HEK293T (cell line): Measurements from ENCODE around the gene CD82.

Experiments used
- ARNT ChIP-seq: fragments of 450-650 bp; IDR thresholded peaks from 2 replicates; pipeline ENCODE4 v1.6.1; 2017; ENCODE audit warnings: mild to moderate bottlenecking
- BHLHE40 ChIP-seq: fragments of 450-650 bp; IDR thresholded peaks from 2 replicates; pipeline ENCODE4 v1.6.1; 2016; ENCODE audit warnings: mild to moderate bottlenecking, moderate library complexity, borderline replicate concordance
- ELF4 ChIP-seq: fragments of 450-650 bp; IDR thresholded peaks from 2 replicates; pipeline ENCODE4 v1.6.1; 2017; ENCODE audit warnings: antibody characterized with exemption
- FOXA1 ChIP-seq: fragments of 450-650 bp; IDR thresholded peaks from 2 replicates; pipeline ENCODE4 v1.6.1; 2016; ENCODE audit warnings: mild to moderate bottlenecking
- FOXK2 ChIP-seq: fragments of 450-650 bp; IDR thresholded peaks from 2 replicates; pipeline ENCODE4 v1.6.1; 2016; ENCODE audit warnings: mild to moderate bottlenecking
- FOXM1 ChIP-seq: fragments of 450-650 bp; IDR thresholded peaks from 2 replicates; pipeline ENCODE4 v1.6.1; 2017; ENCODE audit warnings: mild to moderate bottlenecking, borderline replicate concordance
- HDGF ChIP-seq: fragments of 450-650 bp; IDR thresholded peaks from 2 replicates; pipeline ENCODE4 v1.6.1; 2017; ENCODE audit warnings: antibody characterized with exemption, borderline replicate concordance
- L3MBTL2 ChIP-seq: fragments of 450-650 bp; conservative IDR thresholded peaks from 2 replicates; pipeline ENCODE4 v1.6.1; 2016; ENCODE audit warnings: mild to moderate bottlenecking
- LEF1 ChIP-seq: fragments of 450-650 bp; IDR thresholded peaks from 2 replicates; pipeline ENCODE4 v1.6.1; 2017; ENCODE audit warnings: mild to moderate bottlenecking, borderline replicate concordance
- NFRKB ChIP-seq: fragments of 450-650 bp; IDR thresholded peaks from 2 replicates; pipeline ENCODE4 v1.6.1; 2016; ENCODE audit warnings: mild to moderate bottlenecking, moderate library complexity
- SP1 ChIP-seq: fragments of 450-650 bp; IDR thresholded peaks from 2 replicates; pipeline ENCODE4 v1.6.1; 2017
- SUZ12 ChIP-seq: fragments of 450-650 bp; IDR thresholded peaks from 2 replicates; pipeline ENCODE4 v1.6.1; 2016; ENCODE audit warnings: mild to moderate bottlenecking
- ZNF384 ChIP-seq: fragments of 450-650 bp; IDR thresholded peaks from 2 replicates; pipeline ENCODE4 v1.6.1; 2016

DNA sequence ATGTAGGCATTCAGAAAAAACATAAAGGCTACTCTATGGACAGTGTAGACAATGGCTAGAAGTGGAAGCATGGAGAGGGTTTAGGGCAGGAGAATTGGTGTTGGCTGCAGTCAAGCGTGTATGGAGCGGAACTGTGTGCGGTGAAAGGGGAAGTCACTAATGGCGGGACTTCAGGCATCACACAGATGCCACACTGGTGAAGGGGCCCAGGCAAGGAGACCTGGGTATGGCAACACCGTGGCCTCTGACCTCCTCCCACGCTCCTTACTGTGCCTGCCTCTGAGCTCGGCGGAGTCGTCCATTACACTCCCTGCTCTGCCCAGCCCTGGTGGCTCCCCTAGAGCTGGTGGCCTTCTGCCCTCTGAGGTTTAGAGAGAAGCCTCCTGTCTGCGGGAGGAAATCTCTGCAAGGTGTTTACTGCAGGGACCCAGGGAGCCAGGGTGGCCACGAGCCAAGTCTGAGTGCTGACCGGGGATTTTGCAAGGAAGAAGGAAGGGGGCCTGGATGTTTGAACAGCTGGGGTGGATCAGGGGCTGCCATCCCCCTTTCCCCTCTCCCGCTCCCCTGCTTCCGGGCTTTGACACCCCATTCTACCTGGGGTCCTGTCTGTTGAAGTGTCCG lies 86.2 kb downstream of the CD82 start:
- TF ChIP-seq L3MBTL2 (no peak), LEF1 (no peak), ELF4 (no peak), HDGF (no peak), ZNF384 (no peak), SUZ12 (no peak), SP1 (no peak), ARNT (no peak), FOXK2 (no peak), FOXM1 (no peak), NFRKB (no peak), FOXA1 (no peak), BHLHE40 (no peak)
